Esophagus squamous epithelium (tissue), 5 donors: ENCODE measurements around the gene GMEB2. TPM values are rescaled to one million over a fixed set of nuclear protein-coding genes. Genes with fewer than 3 reads are reported as not detected.

ENCODE experiments used
- DNase-seq: peaks from one replicate; lab custom pipeline; 2025; lab: John Stamatoyannopoulos, UW
- H3K27ac ChIP-seq, 4 donors: fragments of 200-600 bp; sonication (generic); one replicate each; pipeline ENCODE4 v1.5.1; 2016 to 2019; ENCODE audit warnings: mild to moderate bottlenecking in 1 of 4
- H3K27me3 ChIP-seq, 4 donors: fragments of 200-600 bp; sonication (generic); 1 replicate in 3 of 4; 2 replicates in 1 of 4; pipeline versions ENCODE4 v1.5.1 to v1.6.0; 2017 to 2021; ENCODE audit warnings: antibody characterized with exemption in 1 of 4
- H3K36me3 ChIP-seq, 3 donors: fragments of 200-600 bp; sonication (generic); one replicate each; pipeline ENCODE4 v1.5.1; 2016 to 2019
- H3K4me1 ChIP-seq, 3 donors: fragments of 200-600 bp; sonication (generic); one replicate each; pipeline ENCODE4 v1.5.1; 2017 to 2019
- H3K4me3 ChIP-seq, 4 donors: fragments of 200-600 bp; sonication (generic); 1 replicate in 3 of 4; 2 replicates in 1 of 4; pipeline ENCODE4 v1.5.1; 2016 to 2019; ENCODE audit warnings: mild to moderate bottlenecking in 2 of 4, moderate library complexity in 1 of 4
- H3K9me3 ChIP-seq, 3 donors: fragments of 200-600 bp; sonication (generic); one replicate each; pipeline ENCODE4 v1.5.1; 2016 to 2019
- POLR2A ChIP-seq, 4 donors: fragments of 450-650 bp; IDR thresholded peaks; one replicate each; pipeline ENCODE4 v1.6.1; 2017; ENCODE audit warnings: antibody characterized with exemption in 4 of 4, mild to moderate bottlenecking in 4 of 4, moderate library complexity in 3 of 4
- WGBS, 2 donors: methylation state at CpG; one replicate each; pipeline ENCODE4 v1.1.5; 2018; 5-methylcytosine and 5-hydroxymethylcytosine counted together
- intact Hi-C: fragments of 100-400 bp; cut with DNase I; formaldehyde crosslinking; loops from one replicate; pipeline ENCODE4 v1.15.0; 2022
- total RNA-seq, 4 donors: library from RNA; depleted of rRNA; stranded (reverse); fragments of >200 nt; gene quantifications; one replicate each; pipeline ENCODE4 v1.1.0, GENCODE V29; 2016
- TF ChIP-seq, protein P1 (sequence below), 6 experiments: fragments of 450-650 bp in 4 of 6; fragments of 200-600 bp in 2 of 6; sonication (generic) in 2 of 6; IDR thresholded peaks; one replicate each; pipeline ENCODE4 v1.5.1; 2016 to 2019; ENCODE audit warnings: antibody characterized with exemption in 6 of 6, mild to moderate bottlenecking in 4 of 6, moderate library complexity in 4 of 6
- donor health status: DM: yes; HTN: yes; CAD: no.

GMEB2 gene
- total RNA-seq, 4 donors from 2014 or later, result 7.2 to 12.0 (median 11.0) TPM

DNA sequence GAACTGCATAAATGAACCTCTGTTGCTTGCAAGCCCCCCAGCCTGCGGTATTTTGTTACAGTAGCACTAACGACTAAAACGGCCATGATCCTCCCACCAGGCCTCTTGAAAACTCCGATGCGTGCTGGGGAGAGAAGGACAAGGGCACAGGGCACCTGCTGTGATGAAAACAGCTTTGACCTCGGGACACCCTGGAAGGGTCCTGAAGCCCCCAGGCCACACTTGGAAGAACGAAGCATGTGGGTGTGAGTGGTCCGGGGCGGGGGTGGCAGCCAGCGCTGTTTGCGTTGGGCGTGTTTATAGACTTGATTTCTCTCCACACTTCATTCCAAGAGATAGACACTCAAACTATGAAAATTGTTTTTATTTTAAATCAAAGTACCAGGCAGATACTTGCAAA is 39.6 kb downstream of the GMEB2 start:
- Histone ChIP-seq H3K27me3 (no peaks in the 10 kb centered on the region), H3K4me3 (no peak overlapping the region), H3K4me1 (no peaks in the 10 kb centered on the region), H3K36me3 (peaks cover 10 to 48% (median 23%) of the 10 kb centered on the region in 3 donors), H3K9me3 (no peaks in the 10 kb centered on the region), H3K27ac (no peak overlapping the region)
- intact Hi-C loops, result no loop called here
- TF ChIP-seq, protein P1, sequence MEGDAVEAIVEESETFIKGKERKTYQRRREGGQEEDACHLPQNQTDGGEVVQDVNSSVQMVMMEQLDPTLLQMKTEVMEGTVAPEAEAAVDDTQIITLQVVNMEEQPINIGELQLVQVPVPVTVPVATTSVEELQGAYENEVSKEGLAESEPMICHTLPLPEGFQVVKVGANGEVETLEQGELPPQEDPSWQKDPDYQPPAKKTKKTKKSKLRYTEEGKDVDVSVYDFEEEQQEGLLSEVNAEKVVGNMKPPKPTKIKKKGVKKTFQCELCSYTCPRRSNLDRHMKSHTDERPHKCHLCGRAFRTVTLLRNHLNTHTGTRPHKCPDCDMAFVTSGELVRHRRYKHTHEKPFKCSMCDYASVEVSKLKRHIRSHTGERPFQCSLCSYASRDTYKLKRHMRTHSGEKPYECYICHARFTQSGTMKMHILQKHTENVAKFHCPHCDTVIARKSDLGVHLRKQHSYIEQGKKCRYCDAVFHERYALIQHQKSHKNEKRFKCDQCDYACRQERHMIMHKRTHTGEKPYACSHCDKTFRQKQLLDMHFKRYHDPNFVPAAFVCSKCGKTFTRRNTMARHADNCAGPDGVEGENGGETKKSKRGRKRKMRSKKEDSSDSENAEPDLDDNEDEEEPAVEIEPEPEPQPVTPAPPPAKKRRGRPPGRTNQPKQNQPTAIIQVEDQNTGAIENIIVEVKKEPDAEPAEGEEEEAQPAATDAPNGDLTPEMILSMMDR (IDR thresholded peaks at IDR 0.05), result no peak
- TF ChIP-seq POLR2A (IDR thresholded peaks at IDR 0.05), result no peak
- WGBS, 2 donors, result 84 to 85% methylated on average over 9 to 11 of the region's 12 CpGs
- no peak for DNase-seq

DNA sequence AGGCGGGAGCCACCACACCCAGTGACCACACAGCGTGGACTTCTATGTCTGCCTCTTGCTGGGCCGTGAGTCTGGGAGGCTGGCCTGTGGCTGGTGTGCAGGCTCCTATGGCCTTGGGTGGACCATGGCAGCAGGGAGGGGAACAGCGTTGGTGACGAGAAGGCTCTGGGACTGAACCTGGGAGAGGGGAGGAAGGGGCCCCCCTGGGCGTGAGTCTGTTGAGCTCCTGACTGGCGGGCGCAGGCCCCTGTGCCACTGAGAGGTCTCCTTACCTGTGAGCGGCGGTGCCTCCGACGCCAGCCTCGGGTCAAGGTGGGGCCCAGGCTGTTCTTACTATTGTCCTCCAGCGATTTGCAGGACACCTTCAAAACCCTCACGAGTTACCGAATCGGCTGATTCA is 40.1 kb downstream of the GMEB2 start:
- WGBS, 2 donors, result 81 to 100% methylated on average over 5 to 10 of the region's 17 CpGs

DNA sequence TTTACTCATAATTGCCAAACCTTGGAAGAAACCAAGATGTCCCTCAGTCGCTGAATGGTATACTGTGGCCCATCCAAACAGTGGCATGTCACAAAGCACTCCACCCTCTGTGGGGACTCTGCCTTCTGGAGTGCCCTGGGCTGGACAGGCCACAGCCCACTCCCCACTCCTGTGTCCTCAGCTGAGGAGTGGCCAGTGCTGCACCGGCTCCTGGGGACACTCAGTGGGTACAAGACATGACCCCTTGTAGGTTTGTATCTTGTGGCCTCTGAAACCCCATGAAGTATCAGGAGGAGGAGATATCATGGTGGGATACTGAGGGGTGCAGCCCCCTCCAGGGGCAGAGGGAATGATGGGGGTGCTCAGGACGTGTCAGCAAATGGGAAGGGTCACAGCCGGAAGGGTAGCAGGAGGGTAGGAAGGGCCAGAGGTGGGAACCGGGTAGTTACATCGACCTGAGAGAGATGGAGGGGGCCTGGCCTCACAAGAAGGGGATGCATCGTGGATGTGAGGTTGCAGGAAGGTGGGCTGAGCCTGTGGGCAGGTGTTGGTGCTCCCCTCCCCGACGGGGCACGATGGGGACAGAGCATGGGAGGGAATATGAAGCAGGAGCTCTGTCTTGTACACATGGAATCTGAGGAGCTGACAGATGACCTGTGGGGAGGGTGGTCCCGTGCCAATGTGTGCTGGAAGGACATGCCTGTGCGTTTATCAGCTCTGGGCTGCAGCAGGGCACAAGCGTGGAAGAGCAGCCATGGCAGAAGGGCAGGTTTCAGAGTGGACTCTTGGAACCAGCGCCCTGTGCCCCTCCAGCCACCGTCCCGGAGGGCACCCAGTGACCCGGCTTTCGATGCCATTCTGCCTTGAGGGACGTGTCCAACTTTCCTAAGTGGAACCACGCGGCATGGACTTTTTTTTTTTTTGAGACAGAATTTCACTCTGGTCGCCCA is 41.0 kb downstream of the GMEB2 start:
- H3K27me3 ChIP-seq, result no peaks in the 10 kb centered on the region
- no peaks in the 10 kb centered on the region for H3K4me1 ChIP-seq
- TF ChIP-seq POLR2A (IDR thresholded peaks at IDR 0.05), result no peak
- TF ChIP-seq, protein P1 (IDR thresholded peaks at IDR 0.05), result no peak
- H3K36me3 ChIP-seq, result peaks cover 0 to 34% (median 11%) of the 10 kb centered on the region in 3 donors
- H3K27ac ChIP-seq, result no peak overlapping the region
- 67 to 80% methylated on average over 10 to 18 of the region's 22 CpGs for WGBS, 2 donors
- intact Hi-C loops, result no loop called here
- H3K9me3 ChIP-seq, result no peaks in the 10 kb centered on the region
- DNase-seq, result no peak
- no peak overlapping the region for H3K4me3 ChIP-seq

More for the DNA sequence above, 40.1 kb downstream of the GMEB2 start:
- Histone ChIP-seq H3K4me1 (no peaks in the 10 kb centered on the region), H3K27me3 (no peaks in the 10 kb centered on the region), H3K36me3 (peaks cover 6 to 43% (median 18%) of the 10 kb centered on the region in 3 donors), H3K27ac (no peak overlapping the region), H3K4me3 (no peak overlapping the region), H3K9me3 (no peaks in the 10 kb centered on the region)
- no peak for DNase-seq
- TF ChIP-seq POLR2A (IDR thresholded peaks at IDR 0.05), result no peak
- TF ChIP-seq, protein P1 (IDR thresholded peaks at IDR 0.05), result no peak
- intact Hi-C loops, result no loop called here

DNA sequence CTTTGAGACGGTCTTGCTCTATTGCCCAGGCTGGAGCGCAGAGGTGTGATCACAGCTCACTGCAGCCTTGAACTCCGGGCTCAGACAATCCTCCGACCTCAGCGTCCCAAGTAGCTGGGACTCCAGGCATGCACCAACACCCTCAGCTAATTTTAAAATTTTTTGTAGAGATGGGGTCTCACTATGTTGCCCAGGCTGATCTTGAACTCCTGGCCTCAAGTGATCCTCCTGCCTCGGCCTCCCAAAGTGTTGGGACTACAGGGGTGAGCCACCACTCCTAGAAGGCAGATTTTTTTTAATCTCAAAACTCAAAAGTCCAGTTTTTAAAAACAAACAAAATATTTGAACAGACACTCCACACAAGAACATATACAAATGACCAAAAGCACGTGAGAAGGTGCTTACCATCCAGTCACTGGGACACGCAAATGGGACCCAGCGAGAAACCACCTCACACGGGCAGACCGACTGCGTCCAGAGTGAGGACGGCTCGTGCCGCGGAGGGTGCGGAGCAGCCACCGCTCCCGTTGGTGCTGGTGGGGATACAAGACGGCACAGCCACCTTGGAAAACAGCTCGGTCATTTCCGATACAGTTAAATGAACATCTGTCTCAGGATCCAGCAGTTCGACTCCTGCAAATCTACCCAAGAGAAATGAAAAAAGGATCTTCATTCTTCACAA is 44.4 kb downstream of the GMEB2 start:
- no peak overlapping the region for H3K27ac ChIP-seq
- H3K4me3 ChIP-seq, result no peak overlapping the region
- intact Hi-C loops, result no loop called here
- H3K36me3 ChIP-seq, result peaks cover 0 to under 1% (median 0%) of the 10 kb centered on the region in 3 donors
- TF ChIP-seq, protein P1 (IDR thresholded peaks at IDR 0.05), result no peak
- TF ChIP-seq POLR2A (IDR thresholded peaks at IDR 0.05), result no peak
- 80 to 88% methylated on average over 19 to 20 of the region's 23 CpGs for WGBS, 2 donors
- DNase-seq, result no peak
- no peaks in the 10 kb centered on the region for H3K4me1 ChIP-seq
- no peaks in the 10 kb centered on the region for H3K9me3 ChIP-seq
- peaks cover 0 to 17% (median 0%) of the 10 kb centered on the region in 4 donors for H3K27me3 ChIP-seq
